ENCODE data around the gene SYT8. TPM values are rescaled to one million over a fixed set of nuclear protein-coding genes. Genes with fewer than 3 reads are reported as not detected.

The SYT8 gene
- polyA plus RNA-seq, 3 donors: 0.39 to 0.56 TPM; not detected in 1

- DNase-seq (ENCODE audit: extremely low read depth in 1 of 11, low read depth in 9 of 11, low spot score in 4 of 11): no peak
Observed at GRCh38 chr11:1815311-1815710, 19.5 kb upstream of the SYT8 start.

- DNase-seq (ENCODE audit: extremely low read depth in 1 of 11, low read depth in 9 of 11, low spot score in 4 of 11): no peak
Observed at GRCh38 chr11:1815751-1816150, 19.0 kb upstream of the SYT8 start.

- DNase-seq (ENCODE audit: extremely low read depth in 1 of 11, low read depth in 9 of 11, low spot score in 4 of 11): no peak
Observed at GRCh38 chr11:1817000-1817399, 17.8 kb upstream of the SYT8 start.

- DNase-seq (ENCODE audit: extremely low read depth in 1 of 11, low read depth in 9 of 11, low spot score in 4 of 11): no peak
Observed at GRCh38 chr11:1817511-1817910, 17.3 kb upstream of the SYT8 start.

- no peak for DNase-seq (ENCODE audit: extremely low read depth in 1 of 11, low read depth in 9 of 11, low spot score in 4 of 11)
Observed at GRCh38 chr11:1819074-1819473, 15.7 kb upstream of the SYT8 start.

GRCh38 chr11:1820463-1821325 lies 14.1 kb upstream of the SYT8 start:
- no peak for DNase-seq (ENCODE audit: extremely low read depth in 1 of 11, low read depth in 9 of 11, low spot score in 4 of 11)

- no peak for DNase-seq (ENCODE audit: extremely low read depth in 1 of 11, low read depth in 9 of 11, low spot score in 4 of 11)
Observed at GRCh38 chr11:1821562-1821961, 13.2 kb upstream of the SYT8 start.

GRCh38 chr11:1822648-1823375 lies 12.0 kb upstream of the SYT8 start:
- DNase-seq (ENCODE audit: extremely low read depth in 1 of 11, low read depth in 9 of 11, low spot score in 4 of 11): no peak

- DNase-seq (ENCODE audit: extremely low read depth in 1 of 11, low read depth in 9 of 11, low spot score in 4 of 11): no peak
Observed at GRCh38 chr11:1823376-1824220, 11.2 kb upstream of the SYT8 start.

GRCh38 chr11:1824221-1825038 lies 10.4 kb upstream of the SYT8 start:
- DNase-seq (ENCODE audit: extremely low read depth in 1 of 11, low read depth in 9 of 11, low spot score in 4 of 11): no peak

GRCh38 chr11:1825039-1825740 lies 9.6 kb upstream of the SYT8 start:
- no peak for DNase-seq (ENCODE audit: extremely low read depth in 1 of 11, low read depth in 9 of 11, low spot score in 4 of 11)

- DNase-seq (ENCODE audit: extremely low read depth in 1 of 11, low read depth in 9 of 11, low spot score in 4 of 11): no peak
Observed at GRCh38 chr11:1825785-1826451, 8.9 kb upstream of the SYT8 start.

GRCh38 chr11:1826552-1827094 lies 8.2 kb upstream of the SYT8 start:
- DNase-seq (ENCODE audit: extremely low read depth in 1 of 11, low read depth in 9 of 11, low spot score in 4 of 11): no peak

- DNase-seq (ENCODE audit: extremely low read depth in 1 of 11, low read depth in 9 of 11, low spot score in 4 of 11): peak in 2 of 11 donors; percentile 45 to 58
Observed at GRCh38 chr11:1827095-1827813, 7.5 kb upstream of the SYT8 start.

- no peak for DNase-seq (ENCODE audit: extremely low read depth in 1 of 11, low read depth in 9 of 11, low spot score in 4 of 11)
Observed at GRCh38 chr11:1827931-1828330, 6.9 kb upstream of the SYT8 start.

- no peak for DNase-seq (ENCODE audit: extremely low read depth in 1 of 11, low read depth in 9 of 11, low spot score in 4 of 11)
Observed at GRCh38 chr11:1828542-1828941, 6.2 kb upstream of the SYT8 start.

All from renal cortex interstitium (tissue), 11 donors.